Spleen (tissue), 7 donors: ENCODE data around the gene IL10.

Experiments used
- POLR2A ChIP-seq, 3 donors: fragments of 450-650 bp; IDR thresholded peaks; one replicate each; pipeline ENCODE4 v1.5.1; 2017; ENCODE audit warnings: antibody characterized with exemption in 3 of 3, mild to moderate bottlenecking in 1 of 3
- TF ChIP-seq, protein P1 (sequence below), 11 experiments: fragments of 200-600 bp in 7 of 11; fragments of 450-650 bp in 4 of 11; sonication (generic) in 4 of 11; IDR thresholded peaks in 8 of 11; conservative IDR thresholded peaks in 3 of 11; 1 replicate in 7 of 11; 2 replicates in 4 of 11; pipeline versions ENCODE4 v1.4.0 to v1.8.0; 2016 to 2021; ENCODE audit warnings: antibody characterized with exemption in 11 of 11, inconsistent platforms in 4 of 11, mild to moderate bottlenecking in 1 of 11
- donor health status: DM: no; HTN: no; CAD: no; lungs with moderate emphysema.
- donor health status: DM: no; HTN: no; CAD: no.
- donor health status: DM: no; HTN: no; CAD: no.

DNA sequence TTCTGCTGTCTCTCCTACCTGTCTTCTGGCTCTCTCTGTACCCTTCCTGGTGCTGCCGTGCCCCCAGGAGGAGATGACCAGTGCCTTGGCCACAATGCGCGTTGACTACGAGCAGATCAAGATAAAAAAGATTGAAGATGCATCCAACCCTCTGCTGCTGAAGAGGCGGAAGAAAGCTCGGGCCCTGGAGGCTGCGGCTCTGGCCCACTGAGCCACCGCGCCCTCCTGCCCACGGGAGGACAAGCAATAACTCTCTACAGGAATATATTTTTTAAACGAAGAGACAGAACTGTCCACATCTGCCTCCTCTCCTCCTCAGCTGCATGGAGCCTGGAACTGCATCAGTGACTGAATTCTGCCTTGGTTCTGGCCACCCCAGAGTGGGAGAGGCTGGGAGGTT, 39.8 kb downstream of the IL10 start:
- TF ChIP-seq, protein P1, sequence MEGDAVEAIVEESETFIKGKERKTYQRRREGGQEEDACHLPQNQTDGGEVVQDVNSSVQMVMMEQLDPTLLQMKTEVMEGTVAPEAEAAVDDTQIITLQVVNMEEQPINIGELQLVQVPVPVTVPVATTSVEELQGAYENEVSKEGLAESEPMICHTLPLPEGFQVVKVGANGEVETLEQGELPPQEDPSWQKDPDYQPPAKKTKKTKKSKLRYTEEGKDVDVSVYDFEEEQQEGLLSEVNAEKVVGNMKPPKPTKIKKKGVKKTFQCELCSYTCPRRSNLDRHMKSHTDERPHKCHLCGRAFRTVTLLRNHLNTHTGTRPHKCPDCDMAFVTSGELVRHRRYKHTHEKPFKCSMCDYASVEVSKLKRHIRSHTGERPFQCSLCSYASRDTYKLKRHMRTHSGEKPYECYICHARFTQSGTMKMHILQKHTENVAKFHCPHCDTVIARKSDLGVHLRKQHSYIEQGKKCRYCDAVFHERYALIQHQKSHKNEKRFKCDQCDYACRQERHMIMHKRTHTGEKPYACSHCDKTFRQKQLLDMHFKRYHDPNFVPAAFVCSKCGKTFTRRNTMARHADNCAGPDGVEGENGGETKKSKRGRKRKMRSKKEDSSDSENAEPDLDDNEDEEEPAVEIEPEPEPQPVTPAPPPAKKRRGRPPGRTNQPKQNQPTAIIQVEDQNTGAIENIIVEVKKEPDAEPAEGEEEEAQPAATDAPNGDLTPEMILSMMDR (IDR thresholded peaks at IDR 0.05 in 8 of 11, conservative IDR thresholded peaks at IDR 0.05 in 3 of 11), result no peak
- TF ChIP-seq POLR2A (IDR thresholded peaks at IDR 0.05), result no peak
